GM21423 (cell line): ENCODE results near the gene CDH5.

Source experiments
- ATAC-seq: cut with Tn5 transposase; IDR thresholded peaks from one replicate; pipeline ENCODE4 v1.9.1; 2021; ENCODE audit warnings: mild to moderate bottlenecking, moderate library complexity; ENCODE audit not compliant: unreplicated experiment

Gene CDH5

GRCh38 chr16:66373667-66374066, 7.2 kb downstream of the CDH5 start:
- no peak for ATAC-seq

GRCh38 chr16:66374176-66374575, 7.7 kb downstream of the CDH5 start:
- no peak for ATAC-seq

DNA sequence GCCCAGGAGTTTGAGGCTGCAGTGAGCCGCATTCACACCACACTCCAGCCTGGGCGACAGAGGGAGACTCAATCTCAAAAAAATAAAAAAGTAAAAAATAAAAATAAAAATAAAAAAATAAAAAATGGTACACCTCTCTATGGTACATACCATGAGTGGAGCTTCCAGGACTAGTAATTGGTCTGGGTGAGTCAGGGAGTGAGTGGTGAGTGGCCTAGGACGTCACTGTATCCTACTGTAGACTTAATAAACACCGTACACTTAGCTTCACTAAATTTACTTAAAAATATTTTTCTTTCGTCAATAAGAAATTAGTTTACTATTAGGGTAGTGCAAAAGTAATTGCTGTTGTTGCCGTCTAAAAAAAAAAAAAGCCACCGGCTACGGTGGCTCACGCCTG, 9.0 kb downstream of the CDH5 start:
- ATAC-seq = no peak

GRCh38 chr16:66376114-66376513, 9.6 kb downstream of the CDH5 start:
- ATAC-seq = no peak

DNA sequence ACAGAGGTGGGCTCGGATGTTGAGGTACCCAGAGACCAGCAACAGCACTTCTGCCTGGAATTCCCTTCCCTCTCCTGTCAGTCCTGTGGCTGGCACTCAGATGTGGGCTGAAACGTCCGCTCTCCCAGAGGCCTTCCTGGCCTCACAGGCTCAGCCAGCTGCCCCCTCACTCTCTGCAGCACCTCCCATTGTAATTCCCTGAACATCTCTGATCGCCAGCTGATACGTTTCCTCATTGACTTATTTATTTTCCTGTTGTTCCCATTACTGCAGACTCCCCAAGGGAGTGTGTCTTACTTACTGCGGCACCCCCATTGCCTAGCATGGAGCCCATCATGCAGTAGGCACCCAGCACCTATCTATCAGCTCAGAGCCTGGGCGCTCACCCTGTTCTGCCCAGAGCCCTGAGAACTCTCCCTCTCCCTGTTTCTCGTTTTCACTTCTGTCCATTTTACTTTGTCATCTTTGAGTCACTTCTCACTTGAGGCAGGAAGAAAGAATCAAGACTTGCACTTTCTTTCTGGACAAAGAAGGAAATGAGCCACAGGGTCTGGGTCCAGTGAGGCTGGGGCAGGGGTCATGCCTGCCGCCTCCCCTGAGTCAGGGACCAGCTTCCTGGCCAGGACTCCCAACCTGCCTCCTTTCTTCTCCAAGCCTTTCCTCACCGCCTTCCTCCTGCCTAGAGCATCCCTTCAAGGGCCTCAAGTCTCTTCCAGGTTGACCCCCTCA, 10.2 kb downstream of the CDH5 start:
- ATAC-seq = no peak

DNA sequence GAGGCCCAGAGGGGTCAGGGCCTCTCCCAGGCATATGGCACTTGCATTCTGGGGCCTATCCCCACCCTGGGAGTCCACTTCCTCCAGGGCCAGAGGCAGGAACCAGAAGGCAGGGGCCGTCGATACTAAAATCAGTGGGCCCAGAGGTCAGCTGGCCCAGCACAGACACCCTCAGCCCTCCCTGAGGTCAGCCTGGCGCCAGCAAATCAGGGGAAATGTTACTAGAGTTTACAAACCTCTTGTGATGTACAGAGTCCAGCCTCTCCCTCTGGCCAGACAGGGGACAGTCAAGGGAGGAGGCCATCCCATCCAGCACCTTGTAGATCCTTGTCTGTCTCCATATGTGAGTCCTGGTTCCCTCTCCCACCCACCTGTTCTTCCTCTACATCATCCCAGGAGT, 10.8 kb downstream of the CDH5 start:
- no peak for ATAC-seq

- no peak for ATAC-seq
Observed at GRCh38 chr16:66378741-66379570, 12.5 kb downstream of the CDH5 start.

GRCh38 chr16:66379571-66379941, 13.1 kb downstream of the CDH5 start:
- ATAC-seq = no peak

GRCh38 chr16:66380421-66380820, 13.9 kb downstream of the CDH5 start:
- ATAC-seq = no peak

DNA sequence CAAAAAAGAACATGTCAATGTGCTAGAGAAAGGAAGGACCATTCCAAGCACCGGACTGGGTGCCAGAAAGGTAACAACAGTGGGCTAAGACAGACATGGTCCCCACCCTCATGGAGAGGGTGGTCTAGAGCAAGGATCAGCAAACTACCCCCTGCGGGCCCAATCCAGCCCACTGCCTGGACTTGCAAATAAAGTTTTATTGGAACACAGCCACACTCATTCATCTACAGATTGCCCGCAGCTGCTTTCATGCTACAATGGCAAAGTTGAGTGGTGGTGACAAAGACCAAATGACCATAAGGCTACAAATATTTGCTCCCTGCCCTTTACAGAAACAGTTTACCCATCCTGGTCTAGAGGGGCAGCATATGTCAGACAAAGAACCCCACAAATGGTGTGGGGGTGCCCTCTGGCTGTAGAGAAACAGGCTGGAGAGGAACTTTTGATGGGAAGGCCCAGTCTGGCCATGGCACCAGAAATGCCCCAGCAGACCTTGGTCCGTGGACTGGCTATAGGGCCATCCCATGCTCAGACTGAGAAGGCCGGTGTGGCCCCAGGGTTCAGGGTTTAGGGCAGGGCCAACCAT, 15.2 kb downstream of the CDH5 start:
- no peak for ATAC-seq

GRCh38 chr16:66382171-66382965, 15.9 kb downstream of the CDH5 start:
- ATAC-seq = no peak

DNA sequence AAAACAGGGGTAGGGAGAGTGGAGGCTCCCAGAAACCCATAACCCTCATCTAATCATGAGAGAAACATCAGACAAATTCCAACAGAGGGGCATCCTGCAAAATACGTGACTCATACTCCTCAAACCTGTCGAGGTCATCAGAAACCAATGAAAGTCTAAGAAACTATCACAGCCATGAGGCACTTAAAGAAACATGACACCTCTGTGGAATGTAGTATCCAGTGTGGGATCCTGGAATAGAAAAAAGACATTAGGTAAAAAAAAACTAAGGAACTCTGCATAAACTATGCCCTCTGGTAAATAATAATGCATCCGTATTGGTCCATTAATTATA, 16.4 kb downstream of the CDH5 start:
- no peak for ATAC-seq

- no peak for ATAC-seq
Observed at GRCh38 chr16:66383551-66383950, 17.1 kb downstream of the CDH5 start.

- no peak for ATAC-seq
Observed at GRCh38 chr16:66385415-66385814, 18.9 kb downstream of the CDH5 start.

GRCh38 chr16:66386629-66387622, 20.4 kb downstream of the CDH5 start:
- ATAC-seq = no peak

DNA sequence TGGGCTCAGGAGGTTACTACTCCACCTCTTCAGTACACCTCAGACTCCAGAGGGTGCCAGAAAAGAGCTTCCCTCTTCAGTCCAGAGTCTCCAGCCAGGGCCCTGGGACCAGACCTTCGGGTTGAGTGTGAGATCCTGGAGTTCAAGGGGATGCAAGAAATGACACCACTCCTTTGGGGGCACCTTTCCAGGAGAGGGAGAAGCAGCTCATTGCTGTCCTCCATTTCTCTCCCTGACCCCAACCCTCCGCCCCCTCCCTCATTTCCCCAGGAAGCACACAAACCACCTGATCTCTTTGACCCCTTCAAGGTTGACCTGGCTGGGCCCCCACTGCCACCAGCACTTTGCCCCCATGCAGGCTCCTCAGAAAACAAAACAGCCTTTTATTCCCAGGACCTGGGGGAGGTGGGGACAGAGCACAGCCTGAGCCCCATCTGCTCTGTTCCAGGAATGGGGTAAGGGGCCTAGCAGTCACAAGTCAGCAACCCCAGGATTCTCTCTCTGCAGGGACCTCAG, 21.4 kb downstream of the CDH5 start:
- ATAC-seq = no peak

- no peak for ATAC-seq
Observed at GRCh38 chr16:66388350-66389139, 22.1 kb downstream of the CDH5 start.

- ATAC-seq = no peak
Observed at GRCh38 chr16:66389256-66390176, 23.0 kb downstream of the CDH5 start.
